Measurements from ENCODE around the gene KMO.

- TF ChIP-seq CTCF (IDR thresholded peaks at IDR 0.05) (no peak), POLR2A (IDR thresholded peaks at IDR 0.05) (no peak)
Measured at GRCh38 chr1:241592273-241592958, 60.2 kb downstream of the KMO start.

All from esophagus squamous epithelium (tissue), 4 donors.